NCI-H82 treated with DMSO at 0.1 percent for 48 hours (cell line): ENCODE data around the gene ZFP42.
"Not testable (repeated sequence)": the region's sequence is repeated elsewhere in the genome, so short reads cannot be mapped to it uniquely, and the experiment has no call there.

Experiments
- DNase-seq: peaks from one replicate; lab custom pipeline; 2025; ENCODE audit not compliant: unreplicated experiment; lab: John Stamatoyannopoulos, UW

The ZFP42 gene

DNA sequence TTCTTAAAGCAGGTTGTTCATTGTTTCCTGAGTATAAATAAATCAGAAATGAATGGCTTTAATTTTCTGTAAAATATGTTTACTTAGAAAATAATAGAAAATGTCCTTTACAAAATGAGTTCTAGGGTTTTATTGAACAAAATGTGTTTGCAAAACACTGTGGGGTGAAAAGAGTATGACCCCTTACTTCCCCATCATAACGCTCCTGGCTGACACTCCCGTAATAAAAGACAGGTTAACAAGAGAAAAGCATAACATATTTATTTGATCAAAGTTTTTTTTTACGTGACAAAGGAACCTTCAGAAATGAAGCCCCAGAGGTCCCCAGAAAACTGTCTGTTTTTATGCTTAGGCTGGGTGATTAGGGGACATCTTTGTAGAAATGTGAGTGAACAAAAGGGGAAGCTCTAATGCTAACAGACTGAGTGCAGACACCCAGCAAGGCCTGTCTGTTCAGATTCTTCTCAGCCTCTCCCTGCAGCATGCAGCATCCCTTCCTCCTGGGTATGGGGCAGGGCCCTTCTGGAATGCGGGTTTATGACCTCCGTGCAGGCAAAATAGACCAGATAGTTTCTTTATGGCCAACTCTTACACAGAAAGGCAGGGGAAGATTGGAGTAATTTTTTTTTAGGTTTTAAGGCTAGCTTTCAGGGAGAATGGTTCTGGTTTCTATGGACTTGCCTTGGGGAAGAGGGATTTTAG, 26.1 kb downstream of the ZFP42 start:
- no peak for DNase-seq

DNA sequence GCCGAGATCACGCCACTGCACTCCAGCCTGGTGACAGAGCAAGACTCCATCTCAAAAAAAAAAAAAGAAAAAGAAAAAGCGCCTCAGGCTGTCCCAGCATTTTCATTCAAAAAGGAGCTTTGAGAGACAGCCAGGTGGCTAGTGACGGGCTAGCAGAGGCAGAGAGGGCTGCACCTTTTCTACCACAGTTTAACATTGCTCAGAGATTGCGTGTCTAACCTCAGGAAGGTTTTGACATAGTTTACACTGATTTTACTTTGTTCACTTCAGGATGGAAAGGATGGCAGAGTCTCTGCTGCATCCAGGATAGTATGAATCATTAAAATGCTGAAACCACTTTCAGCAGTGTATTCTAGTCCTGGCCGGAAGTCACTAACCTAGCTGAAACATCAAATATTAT, 28.1 kb downstream of the ZFP42 start:
- DNase-seq, result no peak

DNA sequence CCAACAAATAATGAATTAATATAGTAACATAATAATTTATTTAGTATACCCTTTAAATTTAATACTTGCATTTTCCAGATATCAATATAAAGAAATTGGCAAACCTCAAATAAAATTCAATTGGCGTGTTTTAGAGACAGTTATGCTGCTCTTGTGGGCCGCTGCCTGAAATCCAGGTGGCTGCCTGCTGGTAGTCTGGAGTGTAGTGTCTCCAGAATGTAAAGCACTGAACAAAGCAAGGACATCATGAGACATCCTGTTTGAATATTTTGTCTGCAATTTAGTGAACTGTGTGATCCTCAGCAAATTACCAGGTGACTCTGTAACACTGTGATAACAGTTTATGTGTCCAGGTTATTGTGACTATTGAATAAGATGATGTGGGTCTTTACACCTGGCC, 29.9 kb downstream of the ZFP42 start:
- DNase-seq, result no peak

DNA sequence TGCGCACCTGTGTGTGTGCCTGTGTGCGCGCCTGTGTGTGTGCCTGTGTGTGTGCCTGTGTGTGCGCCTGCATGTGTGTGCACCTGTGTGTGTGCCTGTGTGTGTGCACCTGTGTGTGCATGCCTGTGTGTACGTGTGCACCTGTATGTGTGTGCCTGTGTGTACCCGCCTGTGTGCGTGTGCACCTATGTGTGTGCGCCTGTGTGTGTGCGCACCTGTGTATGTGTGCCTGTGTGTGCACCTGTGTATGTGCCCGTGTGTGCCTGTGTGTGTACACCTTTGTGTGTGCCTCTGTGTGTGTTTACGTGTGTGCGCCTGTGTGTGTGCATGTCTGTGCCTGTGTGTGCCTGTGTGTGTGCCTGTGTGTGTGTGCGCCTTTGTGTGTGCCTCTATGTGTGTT, 33.5 kb downstream of the ZFP42 start:
- DNase-seq, result no peak

DNA sequence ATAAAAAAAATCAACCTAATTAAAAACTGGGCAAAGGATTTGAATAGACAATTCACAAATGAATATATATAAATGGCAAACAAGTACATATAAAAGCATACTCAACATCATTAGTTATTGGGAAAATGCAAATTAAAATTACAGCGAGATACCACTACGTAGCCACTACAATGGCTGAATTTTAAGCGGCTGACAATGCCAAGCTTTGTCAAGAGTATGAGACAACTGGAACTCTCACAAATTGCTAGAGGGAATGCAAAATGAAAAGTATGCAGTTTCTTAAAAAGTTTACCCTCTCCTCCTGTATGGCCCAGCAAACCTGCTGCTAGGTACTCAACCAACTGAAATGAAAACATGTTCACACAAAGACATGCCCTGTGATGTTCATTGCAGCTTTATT, 34.8 kb downstream of the ZFP42 start:
- no peak for DNase-seq

DNA sequence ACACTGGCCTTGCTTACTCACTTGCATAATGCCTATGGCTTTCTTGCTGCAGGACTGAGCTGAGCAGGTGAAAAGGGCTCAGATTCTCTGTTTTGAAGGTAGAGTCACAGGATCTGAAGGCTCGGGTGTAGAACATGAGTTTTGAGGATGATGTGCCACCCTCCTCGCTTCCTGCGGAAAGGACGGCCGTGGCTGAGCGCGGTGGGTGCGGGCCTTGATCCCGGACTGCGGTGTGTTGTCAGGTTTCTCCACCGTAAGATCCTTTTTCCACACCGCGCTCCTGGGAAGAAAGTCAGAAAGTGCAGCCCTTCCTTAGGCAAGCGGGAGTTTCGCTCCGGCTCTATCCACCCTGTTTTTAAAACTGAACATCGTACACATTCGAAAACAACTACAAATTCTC, 36.2 kb downstream of the ZFP42 start:
- DNase-seq, result no peak

DNA sequence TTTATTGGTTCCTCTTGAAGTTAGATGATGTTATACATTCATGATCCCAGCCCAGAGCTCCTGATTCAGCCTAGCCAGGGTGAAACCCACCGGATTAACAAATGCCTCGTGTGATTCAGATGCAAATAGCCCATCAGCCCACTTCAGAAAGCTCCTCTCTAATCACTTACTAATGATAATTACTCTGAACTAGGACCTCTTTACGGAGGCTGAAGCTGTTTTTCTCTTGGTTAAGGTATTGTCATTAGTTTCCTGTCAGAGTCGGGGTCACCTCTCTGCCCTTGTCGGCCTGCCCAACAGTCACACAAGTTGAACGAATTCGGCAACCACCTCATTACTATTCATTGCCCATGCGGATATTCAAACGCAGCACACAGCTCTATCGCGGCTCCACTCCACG, 36.6 kb downstream of the ZFP42 start:
- DNase-seq, result no peak

DNA sequence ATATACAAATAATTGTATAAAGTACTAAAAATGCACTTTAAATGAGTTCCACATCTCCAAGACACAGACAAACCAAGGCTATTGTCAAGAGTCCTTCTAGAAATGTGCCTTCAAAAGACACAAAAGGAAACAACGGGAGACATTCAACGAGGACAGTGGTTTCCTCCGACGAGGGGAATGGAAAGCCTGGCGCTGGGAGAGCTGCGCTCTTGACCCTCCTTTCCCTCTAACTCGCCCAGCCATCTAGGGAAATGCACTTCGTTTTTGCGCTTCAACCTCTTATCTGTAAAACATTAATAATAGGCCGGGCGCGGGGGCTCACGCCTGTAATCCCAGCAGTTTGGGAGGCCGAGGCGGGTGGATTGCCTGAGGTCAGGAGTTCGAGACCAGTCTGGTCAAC, 37.0 kb downstream of the ZFP42 start:
- no peak for DNase-seq

DNA sequence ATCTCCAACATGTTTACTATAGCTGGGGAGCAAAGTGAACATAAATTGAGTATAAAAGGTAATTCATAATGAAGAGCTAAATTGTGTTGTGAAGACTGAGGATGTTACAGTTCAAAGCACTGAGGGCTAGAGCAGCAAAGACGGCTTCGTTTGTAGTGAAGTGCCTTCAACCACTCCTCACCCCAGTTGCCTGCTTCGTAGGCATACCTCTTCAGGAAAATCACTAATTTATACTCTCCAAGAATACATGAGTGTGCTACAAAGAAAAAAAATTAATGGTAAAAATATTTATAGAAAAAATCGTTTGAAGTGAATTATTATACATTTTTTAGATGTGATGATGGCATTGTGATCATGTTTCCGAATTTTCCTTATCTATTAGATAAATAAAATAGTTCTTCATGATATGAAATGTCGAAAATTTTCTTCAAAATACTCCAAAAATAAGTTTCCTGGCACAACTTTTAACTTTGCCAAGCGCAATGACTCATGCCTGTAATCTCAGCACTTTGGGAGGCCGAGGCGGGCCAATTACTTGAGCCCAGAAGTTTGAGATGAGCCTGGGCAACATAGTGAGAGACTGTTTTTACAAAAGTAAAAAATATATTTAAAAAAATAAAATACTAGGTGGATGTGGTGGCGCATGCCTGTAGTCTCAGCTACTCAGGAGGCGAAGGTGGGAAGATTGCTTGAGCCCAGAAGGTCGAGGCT, 41.6 kb downstream of the ZFP42 start:
- DNase-seq, result no peak

DNA sequence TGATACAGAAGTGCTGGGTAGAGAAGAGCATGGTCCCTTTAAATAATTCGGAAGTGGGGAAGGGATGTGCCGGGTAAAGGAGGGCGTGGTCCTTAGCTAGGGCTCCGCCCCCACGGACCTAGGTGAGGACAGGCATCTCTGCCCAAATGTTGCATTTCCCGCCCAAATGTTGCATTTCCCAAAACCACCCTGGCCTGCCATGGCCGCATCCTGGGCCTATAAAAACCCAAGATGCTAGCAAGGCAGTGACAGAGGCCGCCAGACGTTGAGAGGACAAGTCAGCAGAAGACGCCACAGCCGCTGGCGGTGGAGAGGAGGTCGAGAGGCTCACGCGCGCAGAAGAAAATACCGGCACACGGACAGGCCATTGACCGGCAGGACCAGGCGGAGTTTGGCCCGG, 46.1 kb downstream of the ZFP42 start:
- no peak for DNase-seq

DNA sequence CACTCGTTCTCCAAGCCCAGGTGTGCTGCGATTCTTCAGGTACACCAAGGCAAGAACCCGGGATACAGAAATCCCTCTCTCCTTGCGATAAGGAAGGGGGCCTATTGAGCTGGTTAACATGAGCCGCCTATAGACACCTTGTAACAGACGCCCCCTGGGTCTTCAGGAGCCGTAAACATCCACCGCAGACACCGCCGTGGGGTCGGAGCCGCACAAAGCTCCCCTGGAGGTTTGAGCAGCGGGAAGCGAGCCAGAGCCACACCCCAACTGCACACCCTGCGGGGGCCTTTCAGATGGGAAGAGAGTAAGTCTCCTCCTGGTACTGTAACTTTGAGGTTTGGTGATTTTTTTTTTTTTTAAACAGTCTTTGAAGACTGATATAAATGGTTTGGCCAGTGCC, 46.6 kb downstream of the ZFP42 start:
- DNase-seq, result no peak

DNA sequence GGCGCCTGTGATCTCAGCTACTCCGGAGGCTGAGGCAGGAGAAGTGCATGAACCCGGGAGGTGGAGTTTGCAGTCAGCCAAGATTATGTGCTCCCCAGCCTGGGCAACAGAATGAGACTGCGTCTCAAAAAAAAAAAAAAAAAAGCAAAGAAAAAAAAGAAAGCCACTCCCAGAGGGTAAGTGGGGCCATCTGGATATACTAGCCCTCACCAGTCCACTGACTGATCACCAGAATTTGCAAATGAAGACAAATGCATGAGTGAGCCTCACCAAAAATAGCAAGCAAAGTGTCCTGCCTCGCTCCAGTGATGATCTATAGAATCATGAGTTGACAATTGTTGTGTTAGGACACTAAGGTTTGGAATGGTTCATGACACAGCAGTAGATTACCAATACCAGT, 47.6 kb downstream of the ZFP42 start:
- DNase-seq, result no peak

DNA sequence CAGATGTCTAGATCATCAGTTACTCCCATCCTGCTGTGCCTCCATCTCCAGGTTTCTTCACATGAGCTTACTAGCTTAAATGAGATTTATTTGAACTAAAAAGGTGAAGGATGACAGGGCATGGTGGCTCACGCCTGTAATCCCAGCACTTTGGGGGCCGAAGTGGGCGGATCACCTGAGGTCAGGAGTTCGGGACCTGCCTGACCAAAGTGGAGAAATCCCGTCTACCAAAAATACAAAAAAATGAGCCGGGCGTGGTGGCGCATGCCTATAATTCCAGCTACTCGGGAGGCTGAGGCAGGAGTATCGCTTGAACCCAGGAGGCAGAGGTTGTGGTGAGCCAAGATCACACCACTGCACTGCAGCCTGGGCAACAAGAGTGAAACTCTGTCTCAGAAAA, 49.9 kb downstream of the ZFP42 start:
- DNase-seq, result not testable (repeated sequence)

DNA sequence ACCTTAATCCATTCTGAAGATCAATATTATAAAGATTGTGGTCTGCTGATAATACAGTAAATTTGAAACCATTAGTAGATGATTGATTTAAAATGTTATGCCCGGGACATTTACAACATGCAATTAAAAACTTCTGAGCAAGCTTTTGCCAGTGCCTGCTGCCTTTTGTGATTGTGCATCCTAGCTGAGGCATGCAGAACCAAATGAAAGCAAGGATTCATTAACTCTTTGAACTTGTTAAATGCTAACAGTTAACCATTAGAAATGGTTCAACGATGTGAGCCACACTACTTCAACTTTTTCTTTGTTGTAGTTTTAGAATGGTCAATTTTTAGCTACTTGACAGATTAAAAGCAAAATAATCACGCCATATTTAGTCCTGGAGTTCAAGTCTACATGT, 51.1 kb downstream of the ZFP42 start:
- no peak for DNase-seq

DNA sequence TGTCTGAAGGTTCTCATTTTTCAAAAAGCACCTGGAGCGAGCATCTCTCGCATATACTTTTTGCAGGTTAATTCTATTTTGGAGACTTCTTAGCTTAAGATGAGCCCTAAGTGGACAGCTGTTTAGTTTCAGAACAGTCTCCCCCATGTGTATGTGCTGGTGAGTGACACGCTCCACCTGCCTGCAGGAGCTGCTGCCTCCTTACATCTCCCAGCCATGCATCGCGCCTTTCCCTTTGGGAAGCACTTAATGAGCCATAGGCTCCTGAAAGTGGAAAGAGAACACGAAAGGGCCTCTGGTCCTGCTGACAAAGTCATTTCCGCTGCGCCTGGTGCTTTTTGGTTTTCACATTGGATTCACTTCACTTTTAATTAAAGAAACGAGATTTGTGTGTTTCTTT, 57.7 kb downstream of the ZFP42 start:
- DNase-seq, result no peak
